Activated CD4-positive, alpha-beta T cell treated with anti-CD3 and anti-CD28 coated beads for 24 hours (primary cell): ENCODE measurements around the gene TENM4.

ENCODE experiments used
- DNase-seq, 2 donors: peaks; one replicate each; pipeline ENCODE4 v3.0.0-alpha.2; 2020; ENCODE audit warnings: low read depth in 2 of 2

Gene TENM4

GRCh38 chr11:79419120-79419519, 21.7 kb downstream of the TENM4 start:
- DNase-seq = no peak

- no peak for DNase-seq
Observed at GRCh38 chr11:79418241-79418640, 22.6 kb downstream of the TENM4 start.

GRCh38 chr11:79417069-79417920, 23.5 kb downstream of the TENM4 start:
- DNase-seq = no peak

- no peak for DNase-seq
Observed at GRCh38 chr11:79415912-79416311, 24.9 kb downstream of the TENM4 start.

GRCh38 chr11:79415411-79415810, 25.4 kb downstream of the TENM4 start:
- no peak for DNase-seq

- DNase-seq = no peak
Observed at GRCh38 chr11:79414644-79415317, 26.0 kb downstream of the TENM4 start.

GRCh38 chr11:79414041-79414440, 26.8 kb downstream of the TENM4 start:
- no peak for DNase-seq

- DNase-seq = no peak
Observed at GRCh38 chr11:79413268-79413667, 27.6 kb downstream of the TENM4 start.

GRCh38 chr11:79412761-79413160, 28.1 kb downstream of the TENM4 start:
- no peak for DNase-seq

- DNase-seq = no peak
Observed at GRCh38 chr11:79409330-79409729, 31.5 kb downstream of the TENM4 start.

GRCh38 chr11:79406376-79406775, 34.5 kb downstream of the TENM4 start:
- no peak for DNase-seq

- DNase-seq = no peak
Observed at GRCh38 chr11:79404806-79405205, 36.0 kb downstream of the TENM4 start.

- no peak for DNase-seq
Observed at GRCh38 chr11:79404325-79404724, 36.5 kb downstream of the TENM4 start.

GRCh38 chr11:79403839-79404238, 37.0 kb downstream of the TENM4 start:
- no peak for DNase-seq

GRCh38 chr11:79402912-79403311, 37.9 kb downstream of the TENM4 start:
- no peak for DNase-seq

GRCh38 chr11:79400717-79401330, 40.0 kb downstream of the TENM4 start:
- DNase-seq = no peak

GRCh38 chr11:79400206-79400605, 40.6 kb downstream of the TENM4 start:
- no peak for DNase-seq

GRCh38 chr11:79397252-79397651, 43.6 kb downstream of the TENM4 start:
- DNase-seq = no peak

- DNase-seq = no peak
Observed at GRCh38 chr11:79396674-79397073, 44.2 kb downstream of the TENM4 start.

- no peak for DNase-seq
Observed at GRCh38 chr11:79396001-79396400, 44.8 kb downstream of the TENM4 start.

GRCh38 chr11:79393362-79394043, 47.3 kb downstream of the TENM4 start:
- no peak for DNase-seq

- no peak for DNase-seq
Observed at GRCh38 chr11:79392161-79392560, 48.7 kb downstream of the TENM4 start.
